B cell (primary cell): ENCODE results near the gene TMEM129. TPM values are rescaled to one million over a fixed set of nuclear protein-coding genes. Genes with fewer than 3 reads are reported as not detected.

ENCODE experiments used
- ATAC-seq: fragments of 200-7000 bp; cut with Tn5 transposase; one replicate; pipeline ENCODE4 v1.10.0; 2021; ENCODE audit warnings: low read depth, mild to moderate bottlenecking, moderate number of reproducible peaks, moderate library complexity
- CTCF ChIA-PET: fragments of 350-600 bp; sonication (Branson Sonifier 250); formaldehyde crosslinking; loops from one replicate; lab custom pipeline; 2021; ENCODE audit warnings: antibody characterized with exemption, inconsistent platforms; lab: Charles Lee
- POLR2A ChIA-PET: fragments of 350-600 bp; sonication (Branson Sonifier 250); formaldehyde crosslinking; loops from one replicate; lab custom pipeline; 2021; ENCODE audit warnings: antibody characterized with exemption; lab: Charles Lee
- DNase-seq: peaks from one replicate; pipeline ENCODE4 v3.0.0; 2013
- H2AFZ ChIP-seq: 2 replicates; pipeline ENCODE4 v1.6.1; 2012; ENCODE audit warnings: mild to moderate bottlenecking, low read depth, low read length; ENCODE audit not compliant: insufficient read depth, poor library complexity, severe bottlenecking
- H3K27ac ChIP-seq, 2 donors: 1 replicate in 1 of 2; 2 replicates in 1 of 2; pipeline ENCODE4 v1.5.1; 2012 to 2013; ENCODE audit warnings: low read length in 2 of 2, mild to moderate bottlenecking in 2 of 2, moderate library complexity in 1 of 2
- H3K27me3 ChIP-seq, 4 experiments: fragments of 200-600 bp in 1 of 4; sonication (generic) in 1 of 4; replicated peaks in 1 of 4; 1 replicate in 2 of 4; 2 replicates in 2 of 4; pipeline versions ENCODE4 v1.6.1 to v1.7.0; 2013 to 2016; ENCODE audit warnings: low read length in 3 of 4, mild to moderate bottlenecking in 2 of 4, mixed read lengths in 1 of 4, moderate library complexity in 1 of 4; ENCODE audit not compliant: insufficient read depth in 4 of 4, control insufficient read depth in 3 of 4; ENCODE audit errors: control extremely low read depth in 1 of 4
- H3K36me3 ChIP-seq, 2 experiments: replicated peaks in 1 of 2; 1 replicate in 1 of 2; 2 replicates in 1 of 2; pipeline versions ENCODE4 v1.6.1 to v1.7.1; 2013; ENCODE audit warnings: low read length in 1 of 2; ENCODE audit not compliant: insufficient read depth in 2 of 2, control insufficient read depth in 1 of 2; ENCODE audit errors: control extremely low read depth in 1 of 2, extremely low read depth in 1 of 2
- H3K4me1 ChIP-seq, 2 donors: fragments of 200-600 bp in 1 of 2; sonication (generic) in 1 of 2; 1 replicate in 1 of 2; 2 replicates in 1 of 2; pipeline versions ENCODE4 v1.5.1 to v1.6.1; 2013 to 2017; ENCODE audit warnings: low read length in 2 of 2; ENCODE audit not compliant: control insufficient read depth in 2 of 2, insufficient read depth in 2 of 2
- H3K4me2 ChIP-seq: replicated peaks from 2 replicates; pipeline ENCODE3; 2012; ENCODE audit warnings: mild to moderate bottlenecking, low read depth, low read length; ENCODE audit not compliant: poor library complexity, severe bottlenecking
- H3K4me3 ChIP-seq, 5 experiments: fragments of 200-600 bp in 1 of 5; sonication (generic) in 1 of 5; 1 replicate in 3 of 5; 2 replicates in 2 of 5; pipeline versions ENCODE4 v1.5.1 to v1.7.0; 2011 to 2016; ENCODE audit warnings: low read length in 4 of 5, mild to moderate bottlenecking in 4 of 5, low read depth in 2 of 5, control low read depth in 1 of 5, moderate library complexity in 1 of 5; ENCODE audit not compliant: insufficient read depth in 1 of 5; ENCODE audit errors: control extremely low read depth in 1 of 5, extremely low read depth in 1 of 5
- H3K79me2 ChIP-seq: fragments of 200-600 bp; sonication (generic); one replicate; pipeline ENCODE4 v1.6.0; 2016; ENCODE audit warnings: low read length; ENCODE audit not compliant: control insufficient read depth, insufficient read depth
- H3K9ac ChIP-seq: fragments of 200-600 bp; sonication (generic); 2 replicates; pipeline ENCODE4 v1.6.1; 2017; ENCODE audit warnings: mild to moderate bottlenecking, low read length, moderate library complexity
- H3K9me3 ChIP-seq, 3 donors: one replicate each; pipeline versions ENCODE4 v1.6.1 to v1.7.1; 2013; ENCODE audit warnings: low read length in 2 of 3; ENCODE audit not compliant: control insufficient read depth in 2 of 3, insufficient read depth in 1 of 3; ENCODE audit errors: control extremely low read depth in 1 of 3
- H4K20me1 ChIP-seq: 2 replicates; pipeline ENCODE4 v1.6.0; 2012; ENCODE audit warnings: mild to moderate bottlenecking, low read length; ENCODE audit not compliant: insufficient read depth, control insufficient read depth, poor library complexity, severe bottlenecking
- H3K27ac Mint-ChIP-seq: one replicate; pipeline ENCODE4 v1.8.0; 2021; ENCODE audit warnings: mixed read lengths
- H3K27me3 Mint-ChIP-seq: one replicate; pipeline ENCODE4 v1.8.0; 2021; ENCODE audit warnings: mixed read lengths
- H3K4me1 Mint-ChIP-seq: one replicate; pipeline ENCODE4 v1.8.0; 2021; ENCODE audit warnings: mixed read lengths
- H3K4me3 Mint-ChIP-seq: one replicate; pipeline ENCODE4 v1.8.0; 2021; ENCODE audit warnings: mixed read lengths
- H3K9me3 Mint-ChIP-seq: one replicate; pipeline ENCODE4 v1.8.0; 2022; ENCODE audit warnings: mixed read lengths; ENCODE audit not compliant: insufficient read depth
- EZH2 ChIP-seq: IDR thresholded peaks from 2 replicates; pipeline ENCODE4 v1.6.1; 2012; ENCODE audit warnings: borderline replicate concordance, low read depth, mild to moderate bottlenecking, moderate library complexity, low read length; ENCODE audit not compliant: insufficient read depth, poor library complexity, severe bottlenecking
- WGBS: methylation state at CpG from one replicate; pipeline ENCODE4 v1.1.5; 2013; ENCODE audit warnings: missing lambda C conversion rate; ENCODE audit not compliant: insufficient coverage; 5-methylcytosine and 5-hydroxymethylcytosine counted together
- intact Hi-C: fragments of 100-400 bp; cut with micrococcal nuclease; formaldehyde crosslinking; loops from one replicate; pipeline ENCODE4 v1.10.0; 2022
- polyA plus RNA-seq: library from polyadenylated mRNA; depleted of rRNA; stranded (reverse); fragments of >200 nt; gene quantifications from 2 replicates; pipeline ENCODE4 v1.2.3, GENCODE V29; 2012
- total RNA-seq, 2 donors: library from RNA; stranded (reverse); fragments of 120-200 nt in 1 of 2; gene quantifications; 1 replicate in 1 of 2; 2 replicates in 1 of 2; pipeline versions ENCODE4 v1.2.3 to v1.2.4, GENCODE V29; 2013 to 2022
- TF ChIP-seq, protein P1 (sequence below): fragments of 200-600 bp; IDR thresholded peaks from one replicate; pipeline ENCODE4 v1.8.0; 2022; ENCODE audit warnings: antibody characterized with exemption, mild to moderate bottlenecking

TMEM129 gene
- total and polyA plus RNA-seq, 2 donors (not counting 1 experiment from before 2014, with no cell fraction given): 41.0 to 76.5 TPM

DNA sequence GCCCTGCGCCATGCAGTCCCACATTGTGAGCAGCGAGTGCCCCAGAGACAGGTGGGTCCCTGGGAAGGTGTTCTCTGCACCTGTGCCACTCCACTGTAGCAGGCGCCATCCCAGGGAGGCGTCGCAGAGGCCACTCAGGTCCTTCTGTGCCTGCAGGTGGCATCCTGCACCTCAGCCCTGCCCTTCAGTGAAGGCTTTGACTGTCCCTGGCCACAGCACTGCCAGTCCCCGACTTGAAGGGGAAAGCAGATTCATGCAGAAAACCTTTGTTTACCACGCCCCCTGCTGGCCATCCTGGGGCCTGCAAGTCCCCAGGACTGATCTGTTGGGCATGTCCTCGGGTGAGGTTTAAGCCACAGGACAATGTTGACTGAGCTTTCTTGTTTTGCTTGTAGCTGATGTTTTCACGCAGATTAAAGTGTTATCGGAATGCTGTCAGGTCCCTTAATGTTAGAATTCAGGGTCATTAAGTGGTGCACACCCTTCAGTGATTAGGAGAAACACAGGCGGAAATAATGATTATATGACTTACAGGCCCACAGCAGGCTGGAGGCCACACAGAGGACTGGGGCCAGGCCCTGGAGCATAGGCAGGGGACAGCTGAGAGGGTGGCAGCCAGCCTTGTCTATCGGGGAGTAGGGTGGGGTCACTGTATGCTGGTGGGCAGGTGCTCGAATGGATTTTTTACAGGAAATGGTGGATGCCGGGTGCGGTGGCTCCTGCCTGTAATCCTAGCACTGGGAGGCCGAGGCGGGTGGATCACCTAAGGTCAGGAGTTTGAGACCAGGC, 5.2 kb upstream of the TMEM129 start:
- peaks cover 67% of the 10 kb centered on the region for H3K79me2 ChIP-seq
- H3K9me3 ChIP-seq: no peaks in the 10 kb centered on the region
- ChIA-PET POLR2A (interaction anchor here (0.7 to 1.4 kb wide), 2 partner anchors 13 to 25 kb away, joined by 3 read pairs; no protein-coding TSS in a partner anchor), CTCF (interaction anchor here (0.8 to 14.7 kb wide), 7 partner anchors 14 to 33 kb away, joined by 3 to 503 read pairs (median 5); partner anchors contain the start of gene SLBP)
- no peak overlapping the region for H3K4me3 ChIP-seq
- no peak overlapping the region for H2AFZ ChIP-seq
- 69% methylated on average over 17 of the region's 17 CpGs for WGBS
- Mint-ChIP-seq H3K4me3 (peak overlapping the region; percentile 53), H3K27me3 (no peaks in the 10 kb centered on the region), H3K27ac (peak overlapping the region; percentile 79), H3K9me3 (no peaks in the 10 kb centered on the region), H3K4me1 (peaks cover 40% of the 10 kb centered on the region)
- peaks cover 45 to 51% of the 10 kb centered on the region in 2 donors for H3K4me1 ChIP-seq
- no peak for TF ChIP-seq EZH2
- TF ChIP-seq, protein P1, sequence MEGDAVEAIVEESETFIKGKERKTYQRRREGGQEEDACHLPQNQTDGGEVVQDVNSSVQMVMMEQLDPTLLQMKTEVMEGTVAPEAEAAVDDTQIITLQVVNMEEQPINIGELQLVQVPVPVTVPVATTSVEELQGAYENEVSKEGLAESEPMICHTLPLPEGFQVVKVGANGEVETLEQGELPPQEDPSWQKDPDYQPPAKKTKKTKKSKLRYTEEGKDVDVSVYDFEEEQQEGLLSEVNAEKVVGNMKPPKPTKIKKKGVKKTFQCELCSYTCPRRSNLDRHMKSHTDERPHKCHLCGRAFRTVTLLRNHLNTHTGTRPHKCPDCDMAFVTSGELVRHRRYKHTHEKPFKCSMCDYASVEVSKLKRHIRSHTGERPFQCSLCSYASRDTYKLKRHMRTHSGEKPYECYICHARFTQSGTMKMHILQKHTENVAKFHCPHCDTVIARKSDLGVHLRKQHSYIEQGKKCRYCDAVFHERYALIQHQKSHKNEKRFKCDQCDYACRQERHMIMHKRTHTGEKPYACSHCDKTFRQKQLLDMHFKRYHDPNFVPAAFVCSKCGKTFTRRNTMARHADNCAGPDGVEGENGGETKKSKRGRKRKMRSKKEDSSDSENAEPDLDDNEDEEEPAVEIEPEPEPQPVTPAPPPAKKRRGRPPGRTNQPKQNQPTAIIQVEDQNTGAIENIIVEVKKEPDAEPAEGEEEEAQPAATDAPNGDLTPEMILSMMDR: peak; percentile 90
- no peaks in the 10 kb centered on the region for H3K27me3 ChIP-seq
- peaks cover 0 to 36% of the 10 kb centered on the region in 2 experiments for H3K36me3 ChIP-seq
- peaks cover 21% of the 10 kb centered on the region for H4K20me1 ChIP-seq
- H3K4me2 ChIP-seq: peak overlapping the region; percentile 26
- peak overlapping the region in 1 of 2 donors; percentile 57 for H3K27ac ChIP-seq
- intact Hi-C loops: loop anchor here (1.0 to 2.0 kb wide), 2 partner anchors 14 to 33 kb away; partner anchors contain the start of gene SLBP
- peak; percentile 89 for DNase-seq
- ATAC-seq: peak; percentile 25
- no peak overlapping the region for H3K9ac ChIP-seq

DNA sequence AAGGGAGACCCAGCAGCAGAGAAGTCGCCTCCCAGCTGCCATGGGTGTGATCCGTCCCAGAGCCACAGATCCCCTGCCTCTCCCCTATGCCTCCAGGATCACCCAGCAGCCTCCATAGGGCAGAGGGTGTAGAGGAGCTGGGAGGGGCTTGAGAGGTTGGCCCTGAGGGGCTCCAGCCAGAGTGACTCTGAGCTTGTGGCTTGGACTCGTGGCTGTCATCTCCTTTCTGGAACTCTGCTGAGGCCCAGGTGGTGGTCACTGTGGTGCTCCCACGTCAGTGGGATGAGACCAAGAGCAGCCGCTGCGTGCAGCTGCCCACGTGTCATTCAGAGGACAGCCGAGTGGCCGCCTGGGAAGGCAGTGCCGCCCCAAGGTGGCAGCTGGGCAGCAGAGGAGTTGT, 4.4 kb upstream of the TMEM129 start:
- TF ChIP-seq, protein P1: no peak
- no peak for TF ChIP-seq EZH2
- Mint-ChIP-seq H3K27ac (peak overlapping the region; percentile 84), H3K4me3 (peak overlapping the region; percentile 23), H3K27me3 (no peaks in the 10 kb centered on the region), H3K9me3 (no peaks in the 10 kb centered on the region), H3K4me1 (peaks cover 43% of the 10 kb centered on the region)
- H3K4me2 ChIP-seq: peak overlapping the region; percentile 19
- peaks cover 45 to 51% of the 10 kb centered on the region in 2 donors for H3K4me1 ChIP-seq
- H3K27me3 ChIP-seq: no peaks in the 10 kb centered on the region
- peaks cover 21% of the 10 kb centered on the region for H4K20me1 ChIP-seq
- no peak overlapping the region for H3K9ac ChIP-seq
- CTCF ChIA-PET: interaction anchor here (0.8 to 14.7 kb wide), 4 partner anchors 14 to 32 kb away, joined by 3 to 503 read pairs (median 8); partner anchors contain the start of gene SLBP
- H3K4me3 ChIP-seq: no peak overlapping the region
- H3K36me3 ChIP-seq: peaks cover 0 to 28% of the 10 kb centered on the region in 2 experiments
- POLR2A ChIA-PET: interaction anchor here (1.4 kb wide), 1 partner anchor 13 kb away, joined by 3 read pairs; no protein-coding TSS in a partner anchor
- no peaks in the 10 kb centered on the region for H3K9me3 ChIP-seq
- peaks cover 61% of the 10 kb centered on the region for H3K79me2 ChIP-seq
- DNase-seq: no peak
- no peak for ATAC-seq
- intact Hi-C loops: no loop called here
- peak overlapping the region; percentile 22 to 57 for H3K27ac ChIP-seq
- H2AFZ ChIP-seq: no peak overlapping the region
- WGBS: 94% methylated on average over 8 of the region's 10 CpGs
